Lung (tissue), 12 donors: ENCODE measurements around the gene PSME2. TPM values are rescaled to one million over a fixed set of nuclear protein-coding genes. Genes with fewer than 3 reads are reported as not detected.

Source experiments
- ATAC-seq: fragments of 200-7000 bp; cut with Tn5 transposase; one replicate; pipeline ENCODE4 v1.9.1; 2020; ENCODE audit warnings: moderate number of reproducible peaks; ENCODE audit not compliant: insufficient read depth, low FRiP score
- DNase-seq, 3 donors: peaks; one replicate each; pipeline ENCODE4 v3.0.0-alpha.2; 2013 to 2017
- H3K27ac ChIP-seq, 2 donors: one replicate each; pipeline ENCODE4 v1.5.1; 2013; ENCODE audit warnings: mild to moderate bottlenecking in 2 of 2, moderate library complexity in 2 of 2, control low read depth in 1 of 2, inconsistent platforms in 1 of 2, low read depth in 1 of 2, low read length in 1 of 2
- H3K27me3 ChIP-seq, 3 donors: one replicate each; pipeline ENCODE4 v1.5.1; 2013; ENCODE audit warnings: low read length in 2 of 3; ENCODE audit not compliant: control insufficient read depth in 3 of 3, insufficient read depth in 3 of 3
- H3K36me3 ChIP-seq, 4 donors: one replicate each; pipeline ENCODE4 v1.5.1; 2013; ENCODE audit warnings: low read length in 4 of 4, mild to moderate bottlenecking in 1 of 4, moderate library complexity in 1 of 4; ENCODE audit not compliant: control insufficient read depth in 4 of 4, insufficient read depth in 4 of 4
- H3K4me1 ChIP-seq, 5 donors: one replicate each; pipeline ENCODE4 v1.5.1; 2013; ENCODE audit warnings: low read length in 5 of 5, mild to moderate bottlenecking in 2 of 5, moderate library complexity in 1 of 5; ENCODE audit not compliant: control insufficient read depth in 5 of 5, insufficient read depth in 5 of 5
- H3K4me3 ChIP-seq: one replicate; pipeline ENCODE4 v1.5.1; 2013; ENCODE audit warnings: mild to moderate bottlenecking, control low read depth, moderate library complexity
- H3K9ac ChIP-seq, 2 donors: one replicate each; pipeline ENCODE4 v1.5.1; 2013; ENCODE audit warnings: low read length in 2 of 2, control low read depth in 1 of 2; ENCODE audit not compliant: insufficient read depth in 1 of 2
- H3K9me3 ChIP-seq, 4 donors: one replicate each; pipeline ENCODE4 v1.5.1; 2013; ENCODE audit warnings: low read length in 3 of 4, mild to moderate bottlenecking in 1 of 4, moderate library complexity in 1 of 4; ENCODE audit not compliant: control insufficient read depth in 4 of 4, insufficient read depth in 3 of 4
- WGBS, 2 donors: extraction: QIAGEN DNeasy Blood & Tissue Kit; methylation state at CpG; one replicate each; pipeline ENCODE4 v1.1.7; 2013; 5-methylcytosine and 5-hydroxymethylcytosine counted together
- polyA plus RNA-seq, 2 donors: library from polyadenylated mRNA; stranded (reverse); fragments of 200-250 nt; gene quantifications; one replicate each; pipeline ENCODE4 v1.2.1, GENCODE V29; 2013
- total RNA-seq, 2 donors: library from RNA; depleted of rRNA in 1 of 2; stranded (reverse); fragments of >200 nt in 1 of 2; gene quantifications; one replicate each; pipeline ENCODE4 v1.2.1, GENCODE V29; 2014 to 2021
- TF ChIP-seq, protein P1 (sequence below): IDR thresholded peaks from 2 replicates; pipeline ENCODE4 v1.5.1; 2012; ENCODE audit warnings: mild to moderate bottlenecking; ENCODE audit errors: control extremely low read depth, extremely low read depth
- donor health status: control.
- donor health status: control.
- donor health status: Bipolar disorder and iron deficiency.
- donor health status: healthy.
- donor health status: DM: yes; HTN: yes; CAD: no.

Gene PSME2
- total and polyA plus RNA-seq, 4 donors = 89.1 to 328 (median 230) TPM

GRCh38 chr14:24123424-24124417 lies 22.7 kb downstream of the PSME2 start:
- peaks cover 18 to 44% (median 24%) of the 10 kb centered on the region in 4 donors for H3K36me3 ChIP-seq
- H3K27me3 ChIP-seq = no peaks in the 10 kb centered on the region
- no peaks in the 10 kb centered on the region for H3K4me1 ChIP-seq
- H3K27ac ChIP-seq = no peak overlapping the region
- WGBS, 2 donors = 87 to 91% methylated on average over 9 of the region's 9 CpGs
- DNase-seq (no peak), ATAC-seq (no peak)
- TF ChIP-seq, protein P1, sequence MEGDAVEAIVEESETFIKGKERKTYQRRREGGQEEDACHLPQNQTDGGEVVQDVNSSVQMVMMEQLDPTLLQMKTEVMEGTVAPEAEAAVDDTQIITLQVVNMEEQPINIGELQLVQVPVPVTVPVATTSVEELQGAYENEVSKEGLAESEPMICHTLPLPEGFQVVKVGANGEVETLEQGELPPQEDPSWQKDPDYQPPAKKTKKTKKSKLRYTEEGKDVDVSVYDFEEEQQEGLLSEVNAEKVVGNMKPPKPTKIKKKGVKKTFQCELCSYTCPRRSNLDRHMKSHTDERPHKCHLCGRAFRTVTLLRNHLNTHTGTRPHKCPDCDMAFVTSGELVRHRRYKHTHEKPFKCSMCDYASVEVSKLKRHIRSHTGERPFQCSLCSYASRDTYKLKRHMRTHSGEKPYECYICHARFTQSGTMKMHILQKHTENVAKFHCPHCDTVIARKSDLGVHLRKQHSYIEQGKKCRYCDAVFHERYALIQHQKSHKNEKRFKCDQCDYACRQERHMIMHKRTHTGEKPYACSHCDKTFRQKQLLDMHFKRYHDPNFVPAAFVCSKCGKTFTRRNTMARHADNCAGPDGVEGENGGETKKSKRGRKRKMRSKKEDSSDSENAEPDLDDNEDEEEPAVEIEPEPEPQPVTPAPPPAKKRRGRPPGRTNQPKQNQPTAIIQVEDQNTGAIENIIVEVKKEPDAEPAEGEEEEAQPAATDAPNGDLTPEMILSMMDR = no peak
- no peaks in the 10 kb centered on the region for H3K9me3 ChIP-seq
- H3K9ac ChIP-seq = no peak overlapping the region
- H3K4me3 ChIP-seq = no peak overlapping the region

- H3K4me3 ChIP-seq = no peak overlapping the region
- H3K27me3 ChIP-seq = no peaks in the 10 kb centered on the region
- TF ChIP-seq, protein P1 = no peak
- peaks cover 24 to 51% (median 28%) of the 10 kb centered on the region in 4 donors for H3K36me3 ChIP-seq
- DNase-seq = no peak
- H3K9me3 ChIP-seq = no peaks in the 10 kb centered on the region
- H3K27ac ChIP-seq = no peak overlapping the region
- ATAC-seq = no peak
- 90% methylated on average over 8 of the region's 8 CpGs for whole genome bisulfite sequencing, 2 donors
- no peak overlapping the region for H3K9ac ChIP-seq
- no peaks in the 10 kb centered on the region for H3K4me1 ChIP-seq
Measured at GRCh38 chr14:24122898-24123297, 23.5 kb downstream of the PSME2 start.

GRCh38 chr14:24122416-24122815 lies 24.0 kb downstream of the PSME2 start:
- TF ChIP-seq, protein P1 = no peak
- 97 to 98% methylated on average over 4 of the region's 4 CpGs for WGBS, 2 donors
- no peak overlapping the region for H3K4me3 ChIP-seq
- no peak overlapping the region for H3K9ac ChIP-seq
- H3K27me3 ChIP-seq = no peaks in the 10 kb centered on the region
- H3K36me3 ChIP-seq = peaks cover 26 to 52% (median 30%) of the 10 kb centered on the region in 4 donors
- H3K9me3 ChIP-seq = no peaks in the 10 kb centered on the region
- DNase-seq (no peak), ATAC-seq (no peak)
- H3K27ac ChIP-seq = no peak overlapping the region
- no peaks in the 10 kb centered on the region for H3K4me1 ChIP-seq
